ENCODE data around the gene ZNF664.

- TF ChIP-seq, protein P1, sequence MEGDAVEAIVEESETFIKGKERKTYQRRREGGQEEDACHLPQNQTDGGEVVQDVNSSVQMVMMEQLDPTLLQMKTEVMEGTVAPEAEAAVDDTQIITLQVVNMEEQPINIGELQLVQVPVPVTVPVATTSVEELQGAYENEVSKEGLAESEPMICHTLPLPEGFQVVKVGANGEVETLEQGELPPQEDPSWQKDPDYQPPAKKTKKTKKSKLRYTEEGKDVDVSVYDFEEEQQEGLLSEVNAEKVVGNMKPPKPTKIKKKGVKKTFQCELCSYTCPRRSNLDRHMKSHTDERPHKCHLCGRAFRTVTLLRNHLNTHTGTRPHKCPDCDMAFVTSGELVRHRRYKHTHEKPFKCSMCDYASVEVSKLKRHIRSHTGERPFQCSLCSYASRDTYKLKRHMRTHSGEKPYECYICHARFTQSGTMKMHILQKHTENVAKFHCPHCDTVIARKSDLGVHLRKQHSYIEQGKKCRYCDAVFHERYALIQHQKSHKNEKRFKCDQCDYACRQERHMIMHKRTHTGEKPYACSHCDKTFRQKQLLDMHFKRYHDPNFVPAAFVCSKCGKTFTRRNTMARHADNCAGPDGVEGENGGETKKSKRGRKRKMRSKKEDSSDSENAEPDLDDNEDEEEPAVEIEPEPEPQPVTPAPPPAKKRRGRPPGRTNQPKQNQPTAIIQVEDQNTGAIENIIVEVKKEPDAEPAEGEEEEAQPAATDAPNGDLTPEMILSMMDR (IDR thresholded peaks at IDR 0.05), result no peak
- no peak for TF ChIP-seq ZFX (IDR thresholded peaks at IDR 0.05; ENCODE audit: borderline replicate concordance)
Observed at GRCh38 chr12:123960029-123960735, 12.8 kb upstream of the ZNF664 start.

Measured in 22Rv1 (cell line).